NCI-H2171 treated with DMSO at 0.1 percent for 48 hours (cell line): ENCODE measurements around the gene ACOXL.
"Not testable (repeated sequence)": the region's sequence is repeated elsewhere in the genome, so short reads cannot be mapped to it uniquely, and the experiment has no call there.

Experiments used
- DNase-seq: peaks from one replicate; lab custom pipeline; 2025; lab: John Stamatoyannopoulos, UW

The ACOXL gene

GRCh38 chr2:110829413-110830146 is 97.2 kb downstream of the ACOXL start:
- DNase-seq = no peak

GRCh38 chr2:110832740-110833139 is 100.4 kb downstream of the ACOXL start:
- no peak for DNase-seq

GRCh38 chr2:110834134-110834827 is 101.9 kb downstream of the ACOXL start:
- no peak for DNase-seq

DNA sequence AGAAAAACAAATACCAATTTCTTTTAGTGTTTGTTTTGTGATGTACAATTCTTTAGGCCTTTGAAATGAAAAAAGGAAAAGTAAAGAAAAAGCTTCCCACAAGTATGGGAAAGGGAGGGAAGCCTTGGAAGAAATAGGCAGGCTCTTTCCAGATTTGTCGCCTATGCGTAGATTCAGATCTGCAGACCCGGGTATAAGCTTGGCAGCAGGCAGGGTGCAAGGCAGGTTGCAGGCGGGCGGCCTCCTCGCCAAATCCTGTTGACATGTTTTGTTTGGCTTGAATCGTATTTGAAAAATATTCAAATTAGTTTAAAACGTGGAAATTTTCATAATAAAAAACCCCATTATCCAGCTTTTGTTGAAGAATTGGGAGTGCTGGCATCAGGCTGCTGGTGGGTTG is 104.3 kb downstream of the ACOXL start:
- DNase-seq = no peak

DNA sequence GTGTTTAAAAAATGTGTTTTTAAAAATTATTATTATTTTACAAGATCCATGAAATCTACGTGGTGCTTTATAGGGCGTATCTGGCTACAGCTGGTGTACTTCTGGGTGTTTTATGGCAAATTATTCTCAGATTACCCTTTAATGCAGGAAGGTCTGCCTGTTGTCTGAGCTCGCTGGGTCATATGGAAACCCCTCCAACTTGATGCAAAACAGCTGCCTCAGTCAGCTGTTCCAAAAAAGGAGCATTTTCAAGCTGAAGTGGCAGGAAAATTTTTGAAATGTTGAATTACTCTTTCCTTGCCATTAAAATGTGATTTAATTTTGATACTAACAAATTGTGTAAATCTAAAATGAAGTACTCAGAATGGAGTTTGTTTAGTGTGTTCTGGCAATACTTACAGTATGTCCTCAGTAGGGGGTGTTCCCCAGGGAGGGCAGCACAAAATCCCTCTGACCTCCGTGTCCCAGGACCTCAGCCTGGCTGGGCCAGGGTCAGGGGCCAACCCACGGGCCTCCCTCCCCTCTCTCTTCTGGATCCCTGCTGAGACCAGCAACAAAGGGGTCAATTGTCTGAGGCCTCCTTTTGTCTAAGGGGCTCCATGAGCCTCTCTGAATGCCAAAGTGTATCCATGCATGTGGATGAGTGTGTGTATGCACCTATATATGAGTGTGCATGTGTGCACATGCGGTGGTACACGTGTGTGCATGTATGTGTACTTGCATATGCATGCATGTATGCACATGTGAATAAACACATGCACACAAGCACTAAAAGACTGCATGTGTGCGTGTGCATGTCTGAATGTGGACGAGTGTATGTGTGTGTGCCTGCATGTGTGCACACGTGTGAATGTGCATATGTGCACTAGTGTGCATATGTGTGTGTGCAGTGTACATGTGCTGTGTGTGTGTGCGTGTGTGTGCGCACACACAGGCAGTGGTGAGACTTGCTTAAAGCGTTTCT is 105.4 kb downstream of the ACOXL start:
- DNase-seq = peak; percentile 65

DNA sequence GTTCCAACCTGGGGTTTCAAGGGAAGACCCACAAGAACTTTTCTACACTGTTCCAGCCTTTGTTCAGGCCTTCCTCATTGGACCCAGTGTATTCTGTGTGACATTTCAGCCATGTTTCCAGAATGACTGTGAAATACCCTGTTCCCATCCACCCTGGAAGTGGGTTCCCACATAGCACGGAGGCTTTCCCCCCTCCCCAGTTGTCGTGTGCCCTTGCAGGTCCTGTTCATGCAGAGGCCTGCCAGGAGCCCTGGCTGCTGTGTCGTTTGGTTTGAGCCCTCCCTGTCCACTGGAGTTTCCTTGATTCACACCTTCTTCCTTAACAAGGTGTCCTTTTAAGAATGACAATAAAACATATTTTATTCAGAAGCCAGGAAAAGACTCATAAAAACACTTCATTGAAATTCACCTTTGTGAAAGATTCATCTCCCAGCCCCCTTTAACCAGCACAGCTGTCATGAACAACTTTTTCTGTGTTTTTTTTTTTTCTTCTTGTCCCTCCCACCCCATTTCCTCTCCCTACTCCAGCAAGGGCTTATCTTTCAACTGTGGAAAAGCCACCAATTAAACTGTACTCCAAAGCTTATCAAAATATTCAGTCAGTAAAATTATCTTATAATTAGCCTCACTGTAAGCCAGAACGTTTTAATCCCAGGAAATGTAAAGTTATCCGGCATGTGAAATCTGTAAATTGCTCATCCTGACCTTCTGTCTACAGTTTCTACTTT is 106.4 kb downstream of the ACOXL start:
- DNase-seq = peak; percentile 5

DNA sequence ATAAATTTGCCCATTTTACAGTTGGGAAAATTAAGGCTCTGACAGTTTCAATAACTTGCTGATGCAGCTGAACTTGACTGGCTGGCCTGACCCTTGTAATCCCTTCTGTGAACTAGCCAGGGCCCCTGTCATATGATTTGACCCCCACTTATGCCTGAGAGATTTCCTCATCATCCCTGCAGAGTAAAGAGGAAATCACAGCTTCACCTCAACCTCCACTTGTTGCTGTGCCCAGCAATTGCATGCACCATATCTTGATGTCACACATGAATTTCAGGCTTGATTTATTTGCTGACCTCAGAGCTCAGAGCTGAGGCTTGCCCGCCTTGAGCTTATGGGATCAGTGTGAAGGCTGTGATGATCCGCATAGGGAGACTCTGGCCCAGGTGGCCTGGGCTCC is 108.1 kb downstream of the ACOXL start:
- DNase-seq = no peak

DNA sequence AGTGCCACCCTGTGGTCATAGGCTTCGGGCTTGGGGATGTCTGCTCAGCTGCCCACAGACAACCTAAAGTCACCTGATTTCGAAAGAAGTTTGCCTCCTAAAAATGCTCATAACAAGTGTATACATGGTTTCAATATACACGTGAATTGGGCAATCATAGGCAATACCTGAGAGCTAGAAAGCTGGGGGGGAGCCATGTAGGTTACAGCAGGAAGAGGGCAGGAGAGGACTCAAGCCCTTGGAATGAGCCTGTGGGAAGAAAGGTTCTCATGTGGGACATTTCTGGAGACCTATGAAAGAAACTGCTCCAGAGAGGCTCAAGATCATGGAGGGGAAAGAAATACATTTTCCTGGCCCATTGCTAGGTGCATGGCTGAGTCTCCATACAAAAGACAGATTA is 109.7 kb downstream of the ACOXL start:
- no peak for DNase-seq

- DNase-seq = no peak
Measured at GRCh38 chr2:110843496-110843895, 111.1 kb downstream of the ACOXL start.

- DNase-seq = no peak
Measured at GRCh38 chr2:110843959-110844510, 111.7 kb downstream of the ACOXL start.

DNA sequence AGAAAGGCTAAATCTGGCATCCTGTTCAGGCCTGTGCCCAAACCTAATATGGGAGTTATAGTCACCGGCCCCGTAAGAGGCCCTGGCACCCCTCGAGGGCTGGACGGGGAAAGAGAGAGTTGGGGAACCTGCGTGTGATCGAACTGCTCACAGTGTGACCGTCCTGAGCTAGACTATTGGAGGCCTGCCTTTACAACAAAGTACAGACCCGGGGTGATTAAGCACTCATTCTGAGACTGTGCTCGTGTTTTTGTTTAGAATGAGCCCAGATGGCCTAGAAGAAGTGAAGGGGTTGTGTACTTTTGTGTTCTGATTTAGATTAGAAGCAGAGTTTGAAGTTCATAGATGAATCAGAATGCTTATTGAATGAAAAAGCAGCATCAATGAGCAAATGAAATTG is 115.3 kb downstream of the ACOXL start:
- no peak for DNase-seq

- no peak for DNase-seq
Measured at GRCh38 chr2:110848071-110848470, 115.7 kb downstream of the ACOXL start.

DNA sequence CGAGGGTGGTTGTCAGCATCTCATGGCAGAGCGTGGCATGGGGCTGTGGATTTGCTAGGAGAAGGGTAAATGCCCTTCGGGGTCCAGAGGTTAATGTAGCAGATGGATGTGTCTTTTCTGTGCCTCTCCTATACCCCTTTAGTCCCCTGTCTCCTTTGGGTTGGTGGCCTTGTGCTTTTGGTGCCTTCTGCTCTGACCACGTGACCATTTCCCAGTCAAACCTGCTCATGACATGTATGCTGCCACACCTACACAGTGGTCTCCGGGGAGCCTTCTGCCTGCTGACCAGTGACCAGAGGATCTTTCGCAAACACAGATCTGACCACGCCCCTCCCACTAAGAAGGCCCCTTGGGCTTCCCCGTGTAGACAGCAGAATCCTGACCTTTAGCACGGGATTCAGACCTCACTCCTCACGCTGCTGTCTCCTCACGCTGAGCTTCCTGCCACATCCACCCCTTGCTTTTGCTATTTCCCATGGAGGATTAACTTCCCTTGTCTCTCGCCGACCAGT is 116.2 kb downstream of the ACOXL start:
- DNase-seq = no peak

GRCh38 chr2:110851531-110851930 is 119.2 kb downstream of the ACOXL start:
- DNase-seq = no peak

DNA sequence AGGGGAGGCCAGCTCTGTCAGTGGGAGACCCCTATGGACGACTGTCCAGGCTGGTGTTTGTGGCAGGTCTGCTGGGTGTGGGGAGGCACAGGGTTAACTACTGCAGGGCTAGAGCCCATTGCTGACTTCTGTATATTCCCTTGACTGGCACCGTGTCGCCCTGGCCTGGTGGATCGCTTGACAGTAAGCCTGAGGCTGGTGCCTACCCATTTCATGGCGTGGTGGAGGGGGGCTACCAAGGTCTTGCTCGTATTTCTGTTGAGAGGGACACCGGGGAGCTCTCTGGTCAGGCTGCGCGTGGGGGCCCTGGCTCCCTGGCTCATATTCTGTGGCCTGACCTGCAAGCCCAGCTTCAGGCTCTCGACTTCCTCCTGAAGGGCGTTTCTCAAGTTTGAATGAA is 119.7 kb downstream of the ACOXL start:
- no peak for DNase-seq

- no peak for DNase-seq
Measured at GRCh38 chr2:110852541-110853263, 120.3 kb downstream of the ACOXL start.

DNA sequence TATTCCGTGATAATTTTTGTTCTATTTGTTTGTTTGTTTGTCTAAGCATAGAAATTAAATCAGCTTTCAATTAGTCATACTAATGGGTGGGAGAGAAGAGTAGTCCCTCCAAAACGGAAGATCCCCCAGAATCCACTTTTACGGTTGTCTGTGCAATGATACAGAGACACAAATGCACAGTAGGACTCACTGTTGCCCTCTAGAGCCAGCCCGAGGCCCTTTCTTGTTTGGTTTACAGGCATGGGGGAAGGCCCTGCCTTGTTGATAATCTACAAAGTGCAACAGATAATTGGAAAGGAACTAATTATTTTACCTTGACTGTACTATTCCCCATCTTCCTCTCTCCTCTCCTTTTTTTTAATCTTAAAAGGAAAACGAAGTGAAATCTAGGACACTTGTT is 121.1 kb downstream of the ACOXL start:
- peak; percentile 19 for DNase-seq

GRCh38 chr2:110853948-110854347 is 121.6 kb downstream of the ACOXL start:
- DNase-seq = no peak

DNA sequence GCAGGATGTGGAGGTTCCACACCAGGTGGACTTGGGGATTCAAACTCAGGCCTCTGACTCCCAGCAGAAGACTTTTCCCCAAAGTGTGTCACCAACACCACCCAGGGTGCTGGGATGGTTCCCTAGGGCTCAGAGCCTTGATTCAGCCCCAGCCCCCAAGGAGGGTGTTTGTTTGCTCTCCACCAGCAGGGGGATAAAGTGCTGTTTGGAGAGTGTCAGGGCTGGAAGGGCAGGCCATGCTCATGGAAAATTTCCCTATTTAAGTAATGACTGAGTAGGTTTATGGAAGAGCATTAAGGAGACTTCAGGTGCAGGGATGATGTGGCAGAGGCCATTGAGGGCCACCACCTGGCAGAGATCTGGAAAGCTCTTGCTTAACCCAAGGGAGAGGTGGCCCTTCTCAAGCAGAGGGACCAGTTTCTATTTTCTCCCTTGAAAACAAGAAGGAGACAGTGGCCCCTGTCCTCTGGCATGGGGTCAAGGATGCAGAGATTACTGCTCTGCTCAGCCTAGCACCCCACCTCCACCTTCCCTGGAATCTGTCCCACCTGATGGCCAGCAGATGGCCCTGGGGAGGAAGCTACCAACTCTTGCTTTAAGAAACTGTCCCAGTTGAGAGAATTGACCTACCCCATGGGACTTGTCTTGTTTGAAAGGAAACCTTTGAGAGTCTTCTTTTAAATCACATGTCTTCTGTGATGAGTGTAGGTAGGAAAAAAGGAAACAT is 122.1 kb downstream of the ACOXL start:
- DNase-seq = no peak

- DNase-seq = not testable (repeated sequence)
Measured at GRCh38 chr2:110855841-110856240, 123.5 kb downstream of the ACOXL start.
